Neural cell (in vitro differentiated cells): Measurements from ENCODE around the gene RNASEL.

Source experiments
- CTCF ChIP-seq: fragments of 450-650 bp; IDR thresholded peaks from 2 replicates; pipeline ENCODE4 v1.5.1; 2014; ENCODE audit warnings: antibody characterized with exemption, mild to moderate bottlenecking, moderate library complexity; ENCODE audit not compliant: poor library complexity, severe bottlenecking
- EZH2 ChIP-seq: fragments of 200-600, 300-800 bp; shearing (Covaris generic), sonication (generic); IDR thresholded peaks from 2 replicates; pipeline ENCODE4 v1.6.1; 2014; ENCODE audit warnings: antibody characterized with exemption, low read length, borderline replicate concordance, mild to moderate bottlenecking; ENCODE audit not compliant: insufficient read depth, poor library complexity, severe bottlenecking
- MXI1 ChIP-seq: fragments of 450-650 bp; conservative IDR thresholded peaks from 2 replicates; pipeline ENCODE4 v1.6.1; 2014; ENCODE audit warnings: antibody characterized with exemption, mild to moderate bottlenecking; ENCODE audit not compliant: poor library complexity, severe bottlenecking
- POLR2AphosphoS5 ChIP-seq: IDR thresholded peaks from 2 replicates; pipeline ENCODE4 v1.6.1; 2012
- TAF1 ChIP-seq: IDR thresholded peaks from 2 replicates; pipeline ENCODE4 v1.6.1; 2012; ENCODE audit warnings: low read depth

- no peak for TF ChIP-seq CTCF
- TF ChIP-seq EZH2: no peak
- TF ChIP-seq TAF1: no peak
- TF ChIP-seq POLR2AphosphoS5: no peak
- no peak for TF ChIP-seq MXI1
Measured at GRCh38 chr1:182626527-182626926, 37.5 kb upstream of the RNASEL start.
